BJ (cell line): ENCODE data around the gene ATPAF1. TPM values are rescaled to one million over a fixed set of nuclear protein-coding genes. Genes with fewer than 3 reads are reported as not detected.

Experiments
- CTCF ChIA-PET: fragments of 350-600 bp; formaldehyde crosslinking; extraction: SDS; loops from one replicate; lab custom pipeline; 2021; ENCODE audit warnings: antibody characterized with exemption, inconsistent platforms; lab: Yijun Ruan, JAX
- POLR2A ChIA-PET: fragments of 300-600 bp; sonication (Branson Sonifier 250); formaldehyde crosslinking; extraction: SDS; loops from one replicate; lab custom pipeline; 2021; ENCODE audit warnings: antibody characterized with exemption; lab: Charles Lee
- DNase-seq: peaks from one replicate; pipeline ENCODE4 v3.0.0-alpha.2; 2011; ENCODE audit warnings: low read depth
- H3K27me3 ChIP-seq: 2 replicates; pipeline ENCODE4 v1.6.0; 2011; ENCODE audit warnings: low read length; ENCODE audit not compliant: control insufficient read depth, insufficient read depth
- H3K36me3 ChIP-seq: 2 replicates; pipeline ENCODE4 v1.5.1; 2011; ENCODE audit warnings: low read length; ENCODE audit not compliant: control insufficient read depth, insufficient read depth
- H3K4me3 ChIP-seq: 2 replicates; pipeline ENCODE4 v1.5.1; 2011; ENCODE audit warnings: low read depth, mild to moderate bottlenecking, control low read depth, low read length
- polyA plus RNA-seq: library from polyadenylated mRNA; depleted of rRNA; stranded (reverse); fragments of >200 nt; gene quantifications from 2 replicates; pipeline ENCODE4 v1.2.3, GENCODE V29; 2011
- TF ChIP-seq, protein P1 (sequence below): IDR thresholded peaks from 2 replicates; pipeline ENCODE4 v1.5.1; 2011; ENCODE audit warnings: low read depth, mild to moderate bottlenecking, control low read depth, inconsistent platforms, low read length, moderate library complexity; ENCODE audit not compliant: insufficient read depth

Gene ATPAF1
- polyA plus RNA-seq, 1 experiment: 37.0 TPM

DNA sequence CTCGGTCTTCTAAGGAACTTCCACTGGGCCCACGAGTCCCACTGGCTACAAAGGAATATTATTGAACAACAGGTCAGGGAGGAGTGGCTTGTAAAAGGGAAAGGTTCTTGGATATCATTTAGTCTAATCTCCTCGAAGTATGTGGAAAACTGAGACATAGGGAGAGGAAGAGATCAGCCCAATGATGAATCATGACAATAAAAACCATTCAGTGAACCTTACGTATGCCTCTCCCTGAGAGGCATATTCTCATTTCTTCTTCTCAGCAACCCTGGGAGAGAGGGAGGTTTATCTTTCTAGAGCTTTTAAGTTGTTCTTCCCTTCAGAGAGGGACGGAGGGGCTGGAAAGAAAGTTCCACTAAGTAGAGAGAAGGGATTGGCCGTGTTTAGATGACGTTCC is 46.2 kb downstream of the ATPAF1 start:
- TF ChIP-seq, protein P1, sequence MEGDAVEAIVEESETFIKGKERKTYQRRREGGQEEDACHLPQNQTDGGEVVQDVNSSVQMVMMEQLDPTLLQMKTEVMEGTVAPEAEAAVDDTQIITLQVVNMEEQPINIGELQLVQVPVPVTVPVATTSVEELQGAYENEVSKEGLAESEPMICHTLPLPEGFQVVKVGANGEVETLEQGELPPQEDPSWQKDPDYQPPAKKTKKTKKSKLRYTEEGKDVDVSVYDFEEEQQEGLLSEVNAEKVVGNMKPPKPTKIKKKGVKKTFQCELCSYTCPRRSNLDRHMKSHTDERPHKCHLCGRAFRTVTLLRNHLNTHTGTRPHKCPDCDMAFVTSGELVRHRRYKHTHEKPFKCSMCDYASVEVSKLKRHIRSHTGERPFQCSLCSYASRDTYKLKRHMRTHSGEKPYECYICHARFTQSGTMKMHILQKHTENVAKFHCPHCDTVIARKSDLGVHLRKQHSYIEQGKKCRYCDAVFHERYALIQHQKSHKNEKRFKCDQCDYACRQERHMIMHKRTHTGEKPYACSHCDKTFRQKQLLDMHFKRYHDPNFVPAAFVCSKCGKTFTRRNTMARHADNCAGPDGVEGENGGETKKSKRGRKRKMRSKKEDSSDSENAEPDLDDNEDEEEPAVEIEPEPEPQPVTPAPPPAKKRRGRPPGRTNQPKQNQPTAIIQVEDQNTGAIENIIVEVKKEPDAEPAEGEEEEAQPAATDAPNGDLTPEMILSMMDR: no peak

DNA sequence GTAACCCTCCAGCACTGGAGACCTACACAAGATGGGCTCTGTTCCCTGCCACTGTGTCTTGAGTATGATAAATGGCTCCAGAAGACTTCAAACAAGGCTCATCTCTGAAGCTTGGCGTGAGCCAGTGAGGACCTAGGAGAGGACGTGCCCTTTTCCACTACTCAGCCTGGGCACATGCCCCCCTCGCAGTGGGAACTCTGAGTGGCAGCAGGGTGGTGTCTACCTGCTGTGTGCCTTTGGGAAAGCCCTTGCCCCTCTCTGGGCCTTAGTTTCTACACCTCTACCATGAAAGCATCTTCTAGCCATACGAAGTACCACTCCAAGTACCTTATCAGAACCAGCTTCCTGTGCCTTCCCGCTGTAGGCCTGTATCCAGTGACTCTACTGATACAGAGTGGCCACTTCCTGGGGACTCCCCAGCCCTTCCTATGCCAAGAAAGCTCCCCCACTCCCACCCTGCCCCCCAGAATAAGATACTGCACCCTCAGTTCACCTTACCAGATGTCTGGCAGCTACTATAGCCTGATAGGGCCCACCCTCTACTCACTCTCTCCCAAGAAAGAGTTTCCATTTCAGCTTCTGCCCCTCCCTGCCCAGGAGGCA is 48.4 kb downstream of the ATPAF1 start:
- ChIA-PET POLR2A (no interaction called here), CTCF (interaction anchor here (0.8 to 5.5 kb wide), 2 partner anchors 29 to 106 kb away, joined by 3 to 59 read pairs; no protein-coding TSS in a partner anchor)
- no peak for DNase-seq
- Histone ChIP-seq H3K36me3 (no peaks in the 10 kb centered on the region), H3K27me3 (no peaks in the 10 kb centered on the region), H3K4me3 (no peak overlapping the region)
- TF ChIP-seq, protein P1: no peak

More for the DNA sequence above, 46.2 kb downstream of the ATPAF1 start:
- ChIA-PET POLR2A (no interaction called here), CTCF (interaction anchor here (0.7 to 5.5 kb wide), 13 partner anchors 9 to 802 kb away, joined by 3 to 59 read pairs (median 4); a partner anchor contains a TSS)
- Histone ChIP-seq H3K4me3 (0 out of 2 replicates have a peak overlapping the region, but pooled peaks have one; percentile 6), H3K36me3 (no peaks in the 10 kb centered on the region), H3K27me3 (no peaks in the 10 kb centered on the region)
- DNase-seq: no peak

DNA sequence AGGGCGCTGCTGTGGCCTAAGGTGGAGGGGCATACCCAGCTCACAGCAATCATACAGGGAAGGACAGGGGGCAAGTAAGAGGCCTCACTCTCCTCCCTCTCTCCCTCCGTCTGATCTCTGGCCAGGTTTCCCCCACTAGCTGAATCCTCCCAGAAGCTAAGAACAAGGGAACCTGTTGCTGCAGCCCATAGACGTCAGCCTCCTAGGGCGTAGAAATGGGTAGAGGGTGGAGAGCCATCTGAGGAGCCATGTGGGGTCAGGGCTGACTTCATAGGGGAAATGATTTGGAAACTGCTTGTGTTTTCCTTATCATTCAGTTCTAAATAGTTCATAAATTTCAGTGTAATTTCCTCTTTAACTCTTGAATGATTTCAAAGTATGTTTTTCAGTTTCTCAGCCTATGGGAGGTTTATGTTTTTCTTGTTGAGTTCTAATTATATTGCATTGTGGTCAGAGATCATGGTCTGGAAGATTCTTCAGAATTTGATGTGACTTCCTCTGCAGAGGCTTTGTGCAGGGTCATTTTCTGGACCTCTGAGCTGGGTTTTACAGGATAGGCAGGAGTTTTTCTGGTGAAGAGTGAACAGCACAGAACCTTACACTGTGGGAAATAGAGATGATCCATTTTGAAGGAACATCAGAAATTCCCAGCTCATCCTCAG is 49.3 kb downstream of the ATPAF1 start:
- no peak for DNase-seq
- Histone ChIP-seq H3K36me3 (no peaks in the 10 kb centered on the region), H3K4me3 (no peak overlapping the region), H3K27me3 (no peaks in the 10 kb centered on the region)
- ChIA-PET CTCF (interaction anchor here (1.4 to 1.6 kb wide), 2 partner anchors 10 to 56 kb away, joined by 3 read pairs; no protein-coding TSS in a partner anchor), POLR2A (interaction anchor here (0.6 kb wide), 1 partner anchor 15 kb away, joined by 3 read pairs; the partner anchor contains the start of gene MKNK1)
- TF ChIP-seq, protein P1: no peak

DNA sequence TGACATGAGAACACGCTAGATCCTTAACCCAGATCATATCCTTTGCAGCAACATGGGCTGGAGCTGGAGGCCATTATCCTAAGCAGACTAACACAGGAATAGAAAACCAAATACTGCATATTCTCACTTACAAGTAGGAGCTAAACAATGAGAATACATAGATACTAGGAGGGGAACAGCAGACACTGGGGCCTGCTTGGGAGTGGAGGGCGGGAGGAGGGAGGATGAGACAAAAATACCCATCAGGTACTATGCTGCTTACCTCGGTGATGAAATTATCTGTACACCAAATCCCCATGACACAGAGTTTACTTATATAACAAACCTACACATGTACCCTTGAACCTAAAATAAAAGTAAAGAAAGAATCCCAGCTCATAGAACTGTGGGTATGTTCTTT is 50.3 kb downstream of the ATPAF1 start:
- POLR2A ChIA-PET: no interaction called here
- Histone ChIP-seq H3K36me3 (peaks cover 2% of the 10 kb centered on the region; the same call in 1 of the 2 replicates), H3K27me3 (no peaks in the 10 kb centered on the region), H3K4me3 (no peak overlapping the region)
- TF ChIP-seq, protein P1: no peak
- CTCF ChIA-PET: interaction anchor here (1.3 to 1.6 kb wide), 4 partner anchors 9 to 108 kb away, joined by 3 to 7 read pairs (median 3); partner anchors contain the start of gene MKNK1
- no peak for DNase-seq

DNA sequence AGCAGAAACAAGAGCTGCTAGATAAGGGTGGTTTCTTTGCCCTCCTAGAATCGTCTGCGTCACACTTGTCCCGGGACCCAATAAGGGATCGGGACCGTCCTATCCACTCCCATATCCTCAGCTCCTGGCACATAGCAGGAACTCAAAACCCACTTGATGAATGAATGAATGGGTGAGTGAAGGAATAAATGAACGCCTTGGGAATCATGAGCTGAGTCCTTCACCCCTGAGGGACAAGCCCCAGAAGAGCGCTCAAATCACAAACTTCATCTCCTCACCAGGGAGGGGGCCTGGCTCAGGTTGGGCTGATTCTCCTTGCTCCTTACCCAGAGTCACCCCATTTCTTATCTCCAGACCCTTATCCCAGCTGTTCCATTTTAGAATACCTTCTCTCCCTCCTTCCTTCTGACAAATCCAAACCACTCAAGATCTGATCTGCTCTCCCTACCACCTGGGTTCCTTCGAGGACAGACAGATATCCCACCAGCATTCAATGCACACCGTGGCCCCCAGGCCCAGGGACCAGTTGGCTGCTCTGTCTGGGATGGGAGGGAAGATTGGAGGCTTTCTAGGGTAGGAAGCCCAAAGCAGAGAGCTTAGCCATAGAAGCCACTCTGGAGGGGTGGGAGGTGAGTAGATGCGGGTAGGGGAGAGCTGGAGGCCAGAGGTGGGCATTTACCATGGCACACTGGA is 50.9 kb downstream of the ATPAF1 start:
- POLR2A ChIA-PET: no interaction called here

More for the DNA sequence above, 50.9 kb downstream of the ATPAF1 start:
- DNase-seq: no peak
- TF ChIP-seq, protein P1: no peak
- CTCF ChIA-PET: interaction anchor here (0.8 to 1.6 kb wide), 6 partner anchors 8 to 111 kb away, joined by 3 to 7 read pairs (median 3); partner anchors contain the start of gene MKNK1
- peaks cover 3% of the 10 kb centered on the region; the same call in 1 of the 2 replicates for H3K36me3 ChIP-seq
- H3K4me3 ChIP-seq: peak overlapping the region; percentile 90
- H3K27me3 ChIP-seq: no peaks in the 10 kb centered on the region
